K562 (cell line): ENCODE measurements around the gene TRIM24. TPM values are rescaled to one million over a fixed set of nuclear protein-coding genes. Genes with fewer than 3 reads are reported as not detected.
"Not testable (repeated sequence)": the region's sequence is repeated elsewhere in the genome, so short reads cannot be mapped to it uniquely, and the experiment has no call there.

Source experiments
- ATAC-seq: fragments of 200-7000 bp; cut with Tn5 transposase; 3 replicates; pipeline ENCODE4 v1.9.1; 2020; ENCODE audit warnings: moderate library complexity
- BruUV-seq: library from RNA; stranded (reverse); fragments of 400-500 nt; replicated peaks from 2 replicates; lab custom pipeline; 2021; lab: Mats Ljungman, UMichigan
- CTCF ChIA-PET: fragments of 300-600 bp; formaldehyde crosslinking; extraction: SDS; loops from one replicate; lab custom pipeline; 2021; ENCODE audit warnings: low intra/inter-chr PET ratio; lab: Yijun Ruan, JAX
- POLR2A ChIA-PET: fragments of 300-600, 350-650 bp; sonication (Branson Sonifier 250); formaldehyde crosslinking; extraction: SDS; loops from one replicate; lab custom pipeline; 2021; ENCODE audit warnings: antibody characterized with exemption, inconsistent platforms; lab: Yijun Ruan, JAX
- DNase-seq, 4 experiments: peaks; one replicate each; pipeline versions ENCODE4 v3.0.0 to v3.0.0-alpha.2; 2011 to 2018; ENCODE audit warnings: low spot score in 3 of 4, mixed read lengths in 3 of 4; ENCODE audit errors: extremely low read depth in 1 of 4
- FAIRE-seq: peaks from 2 replicates; lab custom pipeline; 2011; peaks lifted over from hg19 to GRCh38; lab: Jason Lieb, UNC
- H2AFZ ChIP-seq: 2 replicates; pipeline ENCODE4 v1.6.0; 2011; ENCODE audit warnings: low read depth, low read length, control low read depth, inconsistent platforms
- H3K27ac ChIP-seq: fragments of 200-600 bp; 3 replicates; pipeline ENCODE4 v1.8.0; 2011; ENCODE audit warnings: low read depth, mild to moderate bottlenecking, control low read depth, inconsistent platforms, low read length, moderate library complexity, mixed read lengths; ENCODE audit errors: extremely low read depth
- H3K27me3 ChIP-seq, 2 experiments: fragments of 300-600 bp in 1 of 2; 2 replicates in 1 of 2; 3 replicates in 1 of 2; pipeline versions ENCODE4 v1.6.0 to v1.8.0; 2011; ENCODE audit warnings: inconsistent platforms in 2 of 2, low read length in 2 of 2, mild to moderate bottlenecking in 1 of 2, mixed read lengths in 1 of 2, moderate library complexity in 1 of 2; ENCODE audit not compliant: control insufficient read depth in 2 of 2, insufficient read depth in 2 of 2
- H3K36me3 ChIP-seq: fragments of 300-600 bp; 3 replicates; pipeline ENCODE4 v1.8.0; 2011; ENCODE audit warnings: mild to moderate bottlenecking, low read length, inconsistent platforms; ENCODE audit not compliant: control insufficient read depth, insufficient read depth
- H3K4me1 ChIP-seq, 2 experiments: fragments of 200-600 bp in 1 of 2; replicated peaks in 1 of 2; 2 replicates in 1 of 2; 3 replicates in 1 of 2; pipeline versions ENCODE4 v1.5.1 to v1.8.0; 2011; ENCODE audit warnings: inconsistent platforms in 2 of 2, low read length in 2 of 2, mild to moderate bottlenecking in 1 of 2, mixed read lengths in 1 of 2, moderate library complexity in 1 of 2; ENCODE audit not compliant: control insufficient read depth in 2 of 2, insufficient read depth in 2 of 2
- H3K4me2 ChIP-seq: 2 replicates; pipeline ENCODE4 v1.6.1; 2011; ENCODE audit warnings: low read length, control low read depth, inconsistent platforms, mixed read lengths; ENCODE audit not compliant: insufficient read depth
- H3K4me3 ChIP-seq: fragments of 200-600 bp; sonication (generic), shearing (Covaris generic); 2 replicates; pipeline ENCODE4 v1.5.1; 2016; ENCODE audit warnings: control low read depth, inconsistent platforms
- H3K79me2 ChIP-seq: fragments of 200-600 bp; 3 replicates; pipeline ENCODE4 v1.8.0; 2011; ENCODE audit warnings: low read length, inconsistent platforms; ENCODE audit not compliant: control insufficient read depth, insufficient read depth
- H3K9ac ChIP-seq, 2 experiments: 2 replicates each; pipeline versions ENCODE4 v1.6.0 to v1.6.1; 2011; ENCODE audit warnings: low read depth in 2 of 2, low read length in 2 of 2, control low read depth in 1 of 2, inconsistent platforms in 1 of 2, mild to moderate bottlenecking in 1 of 2, mixed read lengths in 1 of 2; ENCODE audit not compliant: insufficient read depth in 1 of 2
- H3K9me1 ChIP-seq: one replicate; pipeline ENCODE4 v1.6.0; 2011; ENCODE audit warnings: inconsistent platforms, mild to moderate bottlenecking, low read length, moderate library complexity; ENCODE audit not compliant: control insufficient read depth, insufficient read depth
- H3K9me3 ChIP-seq: replicated peaks from 2 replicates; pipeline ENCODE4 v1.5.1; 2011; ENCODE audit warnings: low read depth, low read length, inconsistent platforms; ENCODE audit not compliant: control insufficient read depth, insufficient read depth
- H4K20me1 ChIP-seq: replicated peaks from 2 replicates; pipeline ENCODE4 v1.6.1; 2011; ENCODE audit warnings: low read length, inconsistent platforms, mixed read lengths; ENCODE audit not compliant: control insufficient read depth, insufficient read depth
- CBX3 ChIP-seq, 2 experiments: IDR thresholded peaks; 1 replicate in 1 of 2; 2 replicates in 1 of 2; pipeline ENCODE4 v1.6.1; 2012; ENCODE audit warnings: inconsistent platforms in 2 of 2, low read length in 2 of 2, borderline replicate concordance in 1 of 2, control low read depth in 1 of 2
- ZNF224 ChIP-seq: sonication (generic); formaldehyde crosslinking; IDR thresholded peaks from 2 replicates; pipeline ENCODE4 v1.8.0; 2022; ENCODE audit warnings: mild to moderate bottlenecking, missing genetic modification reagents
- WGBS: fragments of 100-300 bp; shearing (Covaris generic); methylation state at CpG from one replicate; pipeline ENCODE4 v1.1.6; 2016; ENCODE audit warnings: low coverage, mixed read lengths; ENCODE audit not compliant: insufficient coverage; ENCODE audit errors: missing lambda C conversion rate; 5-methylcytosine and 5-hydroxymethylcytosine counted together
- in situ Hi-C: fragments of 300-500 bp; cut with MboI; formaldehyde crosslinking; loops from 4 replicates; pipeline ENCODE4 v1.15.0; 2018; ENCODE audit warnings: inconsistent platforms, mixed read lengths
- intact Hi-C: fragments of 100-400 bp; cut with micrococcal nuclease; formaldehyde crosslinking; loops from 2 replicates; pipeline ENCODE4 v1.14.2; 2022
- polyA plus RNA-seq, 8 experiments: library from polyadenylated mRNA; depleted of rRNA in 4 of 8; stranded (reverse) in 5 of 8; unstranded in 3 of 8; fragments of >200 nt; fragmentation: Nextera tagmentation in 2 of 8; fragmentation: Illumina TruSeq in 1 of 8; extraction: Ambion mirVana in 2 of 8; extraction: Trizol in 1 of 8; gene quantifications; 2 replicates each; pipeline versions ENCODE4 v1.2.1 to v1.2.3, GENCODE V29; 2011 to 2014; ENCODE audit warnings: inconsistent platforms in 1 of 8, missing spikeins in 1 of 8
- total RNA-seq, 7 experiments: library from RNA; depleted of rRNA in 6 of 7; stranded (reverse); fragments of >200 nt in 6 of 7; fragmentation: Illumina TruSeq in 2 of 7; extraction: Trizol in 2 of 7; gene quantifications; 2 replicates each; pipeline versions ENCODE4 v1.2.1 to v1.2.3, GENCODE V29; 2011 to 2021; ENCODE audit warnings: low replicate concordance in 1 of 7
- TF ChIP-seq, protein P1 (sequence below): sonication (generic); formaldehyde crosslinking; IDR thresholded peaks from 2 replicates; pipeline ENCODE4 v1.8.1; 2022; ENCODE audit warnings: missing genetic modification reagents

Gene TRIM24
- total and polyA plus RNA-seq, 9 of the 15 experiments (the other 6 are each of a cell fraction or from before 2014, with no cell fraction given), result 13.4 to 74.0 (median 41.7) TPM

- no TSS peak for BruUV-seq
- Histone ChIP-seq H3K36me3 (peaks cover 4% of the 10 kb centered on the region; the same call in 2 of the 3 replicates), H3K9me3 (no peaks in the 10 kb centered on the region), H3K4me3 (no peak overlapping the region), H3K4me2 (no peak overlapping the region), H3K4me1 (no peaks in the 10 kb centered on the region; a peak in 1 of 5 replicates)
- intact Hi-C loops, result no loop called here
- ATAC-seq (no peak; the same call in 2 of the 3 replicates), DNase-seq (no peak)
- TF ChIP-seq CBX3 (IDR thresholded peaks at IDR 0.05; ENCODE audit: borderline replicate concordance in 1 of 2, low read length in 2 of 2) (peak in 1 of 2 experiments; percentile 25; a peak in 1 of 3 replicates), ZNF224 (peak; percentile 100)
- TF ChIP-seq, protein P1, sequence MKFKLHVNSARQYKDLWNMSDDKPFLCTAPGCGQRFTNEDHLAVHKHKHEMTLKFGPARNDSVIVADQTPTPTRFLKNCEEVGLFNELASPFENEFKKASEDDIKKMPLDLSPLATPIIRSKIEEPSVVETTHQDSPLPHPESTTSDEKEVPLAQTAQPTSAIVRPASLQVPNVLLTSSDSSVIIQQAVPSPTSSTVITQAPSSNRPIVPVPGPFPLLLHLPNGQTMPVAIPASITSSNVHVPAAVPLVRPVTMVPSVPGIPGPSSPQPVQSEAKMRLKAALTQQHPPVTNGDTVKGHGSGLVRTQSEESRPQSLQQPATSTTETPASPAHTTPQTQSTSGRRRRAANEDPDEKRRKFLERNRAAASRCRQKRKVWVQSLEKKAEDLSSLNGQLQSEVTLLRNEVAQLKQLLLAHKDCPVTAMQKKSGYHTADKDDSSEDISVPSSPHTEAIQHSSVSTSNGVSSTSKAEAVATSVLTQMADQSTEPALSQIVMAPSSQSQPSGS (CRISPR knock-in tag), result no peak
- TF ChIP-seq, all 486 proteins: peak for 2
- no peak for FAIRE-seq
- in situ Hi-C loops, result no loop called here
- no peaks in the 10 kb centered on the region for H4K20me1 ChIP-seq
- H3K9me1 ChIP-seq, result no peaks in the 10 kb centered on the region
- H3K9ac ChIP-seq, result no peak overlapping the region
- 86% methylated on average over 3 of the region's 3 CpGs for WGBS
- ChIA-PET CTCF (no interaction called here), POLR2A (interaction anchor here (0.7 to 1.3 kb wide), 3 partner anchors 9 to 41 kb away, joined by 3 read pairs; no protein-coding TSS in a partner anchor)
- H3K79me2 ChIP-seq, result peaks cover 98% of the 10 kb centered on the region
- H2AFZ ChIP-seq, result no peak overlapping the region
- H3K27ac ChIP-seq, result no peak overlapping the region
- no peaks in the 10 kb centered on the region for H3K27me3 ChIP-seq
Measured at GRCh38 chr7:138499340-138499739, 39.3 kb downstream of the TRIM24 start.

GRCh38 chr7:138500303-138500702 is 40.2 kb downstream of the TRIM24 start:
- CTCF ChIA-PET, in situ Hi-C loops, ATAC-seq, H4K20me1 ChIP-seq, FAIRE-seq, H3K4me2 ChIP-seq, BruUV-seq, intact Hi-C loops, H3K27ac ChIP-seq, H3K4me1 ChIP-seq, DNase-seq, H3K9me3 ChIP-seq, H3K27me3 ChIP-seq, H3K9ac ChIP-seq, H3K4me3 ChIP-seq, H3K9me1 ChIP-seq, H2AFZ ChIP-seq: not testable (repeated sequence)
- POLR2A ChIA-PET, result interaction anchor here (1.3 kb wide), 1 partner anchor 10 kb away, joined by 3 read pairs; no protein-coding TSS in a partner anchor
- Histone ChIP-seq H3K79me2 (peaks cover 97% of the 10 kb centered on the region), H3K36me3 (peaks cover 13% of the 10 kb centered on the region)
- WGBS, result 88% methylated on average over 2 of the region's 2 CpGs
